Chondrocyte (in vitro differentiated cells): ENCODE data around the gene SH2D3C. TPM values are rescaled to one million over a fixed set of nuclear protein-coding genes. Genes with fewer than 3 reads are reported as not detected.

Source experiments
- DNase-seq: peaks from one replicate; pipeline ENCODE4 v3.0.0; 2021; ENCODE audit warnings: mixed read lengths, low spot score
- H3K27ac Mint-ChIP-seq: one replicate; pipeline ENCODE4 v1.8.0; 2021; ENCODE audit warnings: mild to moderate bottlenecking, moderate library complexity, mixed read lengths; ENCODE audit not compliant: unreplicated experiment
- H3K27me3 Mint-ChIP-seq: 2 replicates; pipeline ENCODE4 v1.8.0; 2021; ENCODE audit warnings: low read depth, mixed read lengths
- H3K36me3 Mint-ChIP-seq: 2 replicates; pipeline ENCODE4 v1.8.0; 2021; ENCODE audit warnings: low read depth, mixed read lengths
- H3K4me1 Mint-ChIP-seq: 2 replicates; pipeline ENCODE4 v1.8.0; 2021; ENCODE audit warnings: low read depth, mild to moderate bottlenecking, mixed read lengths
- H3K4me3 Mint-ChIP-seq: one replicate; pipeline ENCODE4 v1.8.0; 2021; ENCODE audit warnings: mild to moderate bottlenecking, moderate library complexity, mixed read lengths; ENCODE audit not compliant: unreplicated experiment
- H3K9me3 Mint-ChIP-seq: 2 replicates; pipeline ENCODE4 v1.8.0; 2021; ENCODE audit warnings: low read depth, mixed read lengths
- total RNA-seq: library from RNA; stranded (reverse); gene quantifications from 3 replicates; pipeline ENCODE4 v1.2.1, GENCODE V29; 2021
- TF ChIP-seq, protein P1 (sequence below): fragments of 200-600 bp; sonication (generic); IDR thresholded peaks from 2 replicates; pipeline ENCODE4 v1.5.0; 2021; ENCODE audit warnings: antibody characterized with exemption, mild to moderate bottlenecking, moderate library complexity

SH2D3C gene
- total RNA-seq, 1 donor from 2014 or later: 9.9 TPM

DNA sequence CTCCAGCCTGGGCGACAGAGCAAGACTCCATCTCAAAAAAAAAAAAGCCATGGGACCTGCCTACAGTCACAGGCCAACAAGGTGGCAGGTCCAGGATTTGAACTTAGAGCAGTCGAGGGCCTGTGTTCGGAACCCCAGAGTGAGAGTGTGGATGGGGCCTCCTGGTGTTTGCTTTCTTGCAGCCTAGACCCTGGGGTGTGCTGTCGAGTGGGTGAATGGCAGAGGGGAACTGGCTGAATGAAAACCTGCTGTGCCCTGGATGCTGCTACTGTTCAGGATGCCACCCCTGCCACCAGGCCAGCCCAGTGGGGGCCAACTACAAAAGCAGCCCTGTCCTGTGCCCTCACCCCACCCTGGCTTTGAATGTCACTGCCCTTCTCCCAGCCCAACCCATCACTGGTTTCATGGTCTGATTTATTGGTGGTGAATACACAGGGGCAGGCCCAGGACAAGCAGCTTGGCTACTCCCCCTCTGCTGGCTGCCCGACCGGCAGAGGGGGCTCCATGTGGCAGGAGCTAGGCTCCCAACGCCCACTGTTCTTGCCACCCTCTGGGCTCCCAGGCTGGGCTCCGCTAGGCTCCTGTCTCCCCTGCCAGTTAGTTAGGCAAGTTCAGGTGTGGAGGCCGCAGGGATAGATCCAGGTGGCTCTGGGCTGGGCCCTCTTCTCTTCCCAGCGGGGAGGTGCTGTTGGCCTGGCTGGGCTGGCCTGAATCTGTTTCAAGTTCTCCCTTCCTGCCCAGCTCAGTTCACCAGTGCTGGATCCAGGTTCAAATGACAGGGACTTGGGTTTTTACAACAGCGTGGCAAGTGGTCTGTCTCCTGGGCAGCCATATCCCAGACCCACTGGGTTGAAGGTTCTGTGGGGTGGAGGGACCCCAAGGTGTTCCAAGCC lies 36.4 kb upstream of the SH2D3C start:
- no peak overlapping the region for H3K27ac Mint-ChIP-seq
- no peaks in the 10 kb centered on the region for H3K27me3 Mint-ChIP-seq
- H3K36me3 Mint-ChIP-seq: peaks cover 21% of the 10 kb centered on the region
- peaks cover 4% of the 10 kb centered on the region for H3K4me1 Mint-ChIP-seq
- H3K4me3 Mint-ChIP-seq: no peak overlapping the region
- TF ChIP-seq, protein P1, sequence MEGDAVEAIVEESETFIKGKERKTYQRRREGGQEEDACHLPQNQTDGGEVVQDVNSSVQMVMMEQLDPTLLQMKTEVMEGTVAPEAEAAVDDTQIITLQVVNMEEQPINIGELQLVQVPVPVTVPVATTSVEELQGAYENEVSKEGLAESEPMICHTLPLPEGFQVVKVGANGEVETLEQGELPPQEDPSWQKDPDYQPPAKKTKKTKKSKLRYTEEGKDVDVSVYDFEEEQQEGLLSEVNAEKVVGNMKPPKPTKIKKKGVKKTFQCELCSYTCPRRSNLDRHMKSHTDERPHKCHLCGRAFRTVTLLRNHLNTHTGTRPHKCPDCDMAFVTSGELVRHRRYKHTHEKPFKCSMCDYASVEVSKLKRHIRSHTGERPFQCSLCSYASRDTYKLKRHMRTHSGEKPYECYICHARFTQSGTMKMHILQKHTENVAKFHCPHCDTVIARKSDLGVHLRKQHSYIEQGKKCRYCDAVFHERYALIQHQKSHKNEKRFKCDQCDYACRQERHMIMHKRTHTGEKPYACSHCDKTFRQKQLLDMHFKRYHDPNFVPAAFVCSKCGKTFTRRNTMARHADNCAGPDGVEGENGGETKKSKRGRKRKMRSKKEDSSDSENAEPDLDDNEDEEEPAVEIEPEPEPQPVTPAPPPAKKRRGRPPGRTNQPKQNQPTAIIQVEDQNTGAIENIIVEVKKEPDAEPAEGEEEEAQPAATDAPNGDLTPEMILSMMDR: no peak
- DNase-seq: no peak
- H3K9me3 Mint-ChIP-seq: no peaks in the 10 kb centered on the region

DNA sequence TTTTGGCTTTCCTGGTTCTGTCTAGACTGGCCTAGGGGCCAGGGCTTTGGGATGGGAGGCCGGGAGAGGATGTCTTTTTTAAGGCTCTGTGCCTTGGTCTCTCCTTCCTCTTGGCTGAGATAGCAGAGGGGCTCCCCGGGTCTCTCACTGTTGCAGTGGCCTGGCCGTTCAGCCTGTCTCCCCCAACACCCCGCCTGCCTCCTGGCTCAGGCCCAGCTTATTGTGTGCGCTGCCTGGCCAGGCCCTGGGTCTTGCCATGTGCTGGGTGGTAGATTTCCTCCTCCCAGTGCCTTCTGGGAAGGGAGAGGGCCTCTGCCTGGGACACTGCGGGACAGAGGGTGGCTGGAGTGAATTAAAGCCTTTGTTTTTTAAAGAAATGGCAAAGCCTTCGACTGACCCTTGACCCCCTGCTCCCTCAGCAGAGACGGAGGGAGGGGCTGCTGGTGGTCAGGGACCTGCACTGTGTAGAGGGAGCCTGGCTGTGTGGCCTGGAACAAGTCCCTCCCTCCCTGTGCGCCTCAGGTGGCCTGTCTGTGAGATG lies 35.3 kb upstream of the SH2D3C start:
- Mint-ChIP-seq H3K9me3 (no peaks in the 10 kb centered on the region), H3K27ac (no peak overlapping the region), H3K4me3 (no peak overlapping the region), H3K27me3 (no peaks in the 10 kb centered on the region), H3K4me1 (peaks cover 4% of the 10 kb centered on the region), H3K36me3 (peaks cover 21% of the 10 kb centered on the region)
- no peak for DNase-seq
- TF ChIP-seq, protein P1: no peak

DNA sequence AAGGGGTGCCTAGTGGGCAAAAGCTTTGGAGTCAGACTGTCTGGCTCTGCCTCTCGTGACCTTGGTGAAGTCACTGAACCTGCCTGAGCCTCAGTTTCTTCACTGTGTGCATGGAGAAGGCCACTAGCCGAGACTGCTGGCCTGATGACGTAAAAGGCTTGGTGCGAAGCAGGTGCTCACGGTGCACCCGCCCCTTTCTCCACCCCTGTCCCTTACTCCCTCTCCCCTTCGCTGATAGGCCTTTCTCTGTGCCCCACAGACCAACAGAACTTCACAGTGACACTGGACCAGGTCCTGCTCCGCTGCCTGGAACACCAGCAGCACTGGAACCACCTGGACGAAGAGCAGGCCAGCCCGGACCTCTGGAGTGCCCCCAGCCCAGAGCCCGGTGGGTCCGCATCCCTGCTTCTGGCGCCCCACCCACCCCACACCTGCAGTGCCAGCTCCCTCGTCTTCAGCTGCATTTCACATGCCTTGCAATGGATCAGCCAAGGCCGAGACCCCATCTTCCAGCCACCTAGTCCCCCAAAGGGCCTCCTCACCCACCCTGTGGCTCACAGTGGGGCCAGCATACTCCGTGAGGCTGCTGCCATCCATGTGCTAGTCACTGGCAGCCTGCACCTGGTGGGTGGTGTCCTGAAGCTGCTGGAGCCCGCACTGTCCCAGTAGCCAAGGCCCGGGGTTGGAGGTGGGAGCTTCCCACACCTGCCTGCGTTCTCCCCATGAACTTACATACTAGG lies 34.6 kb upstream of the SH2D3C start:
- TF ChIP-seq, protein P1: no peak
- no peak for DNase-seq
- H3K9me3 Mint-ChIP-seq: no peaks in the 10 kb centered on the region
- no peak overlapping the region for H3K4me3 Mint-ChIP-seq
- no peaks in the 10 kb centered on the region for H3K27me3 Mint-ChIP-seq
- no peak overlapping the region for H3K27ac Mint-ChIP-seq
- peaks cover 18% of the 10 kb centered on the region for H3K36me3 Mint-ChIP-seq
- H3K4me1 Mint-ChIP-seq: peaks cover 4% of the 10 kb centered on the region

DNA sequence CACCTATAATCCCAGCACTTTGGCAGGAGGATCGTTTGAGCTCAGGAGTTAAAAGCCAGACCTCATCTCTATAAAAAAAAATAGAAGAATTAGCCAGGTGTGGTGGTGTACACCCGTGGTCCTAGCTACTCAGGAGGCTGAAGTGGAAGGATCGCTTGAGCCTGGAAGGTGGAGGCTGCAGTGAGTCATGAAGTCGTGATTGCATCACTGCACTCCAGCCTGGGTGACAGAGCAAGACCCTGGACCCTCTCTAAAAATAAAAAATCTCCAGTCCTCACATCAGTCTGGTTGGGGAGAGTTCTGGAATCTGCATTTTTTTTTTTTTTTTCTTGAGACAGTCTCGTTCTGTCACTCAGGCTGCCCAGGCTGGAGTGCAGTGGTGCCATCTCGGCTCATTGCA lies 33.5 kb upstream of the SH2D3C start:
- Mint-ChIP-seq H3K27me3 (no peaks in the 10 kb centered on the region), H3K36me3 (peaks cover 18% of the 10 kb centered on the region), H3K9me3 (no peaks in the 10 kb centered on the region)

More for the DNA sequence above, 33.5 kb upstream of the SH2D3C start:
- TF ChIP-seq, protein P1: no peak
- Mint-ChIP-seq H3K27ac (no peak overlapping the region), H3K4me1 (no peaks in the 10 kb centered on the region), H3K4me3 (no peak overlapping the region)
- DNase-seq: no peak
